ENCODE measurements around the gene ARHGAP26.
A peak's percentile ranks its signal among the peaks of the same experiment; 100 is the strongest.
"Not testable (repeated sequence)": the region's sequence is repeated elsewhere in the genome, so short reads cannot be mapped to it uniquely, and the experiment has no call there.

Gene ARHGAP26

GRCh38 chr5:143182901-143183820, 413.0 kb downstream of the ARHGAP26 start:
- peak in 1 of 2 donors; percentile 34 for DNase-seq (ENCODE audit: low read depth in 2 of 2)

- no peak for DNase-seq (ENCODE audit: low read depth in 2 of 2)
These were observed 413.8 kb downstream of the ARHGAP26 start for GRCh38 chr5:143183989-143184388.

GRCh38 chr5:143186623-143187022, 416.4 kb downstream of the ARHGAP26 start:
- no peak for DNase-seq (ENCODE audit: low read depth in 2 of 2)

- no peak for DNase-seq (ENCODE audit: low read depth in 2 of 2)
These were observed 417.3 kb downstream of the ARHGAP26 start for GRCh38 chr5:143187495-143187894.

- DNase-seq (ENCODE audit: low read depth in 2 of 2), result no peak
These were observed 417.9 kb downstream of the ARHGAP26 start for GRCh38 chr5:143188083-143188482.

GRCh38 chr5:143188692-143189091, 418.5 kb downstream of the ARHGAP26 start:
- no peak for DNase-seq (ENCODE audit: low read depth in 2 of 2)

GRCh38 chr5:143190260-143190810, 420.2 kb downstream of the ARHGAP26 start:
- DNase-seq (ENCODE audit: low read depth in 2 of 2), result no peak

- no peak for DNase-seq (ENCODE audit: low read depth in 2 of 2)
These were observed 421.5 kb downstream of the ARHGAP26 start for GRCh38 chr5:143191720-143192119.

GRCh38 chr5:143192191-143192900, 422.2 kb downstream of the ARHGAP26 start:
- DNase-seq (ENCODE audit: low read depth in 2 of 2), result no peak

- DNase-seq (ENCODE audit: low read depth in 2 of 2), result no peak
These were observed 424.0 kb downstream of the ARHGAP26 start for GRCh38 chr5:143194206-143194605.

- DNase-seq (ENCODE audit: low read depth in 2 of 2), result no peak
These were observed 424.5 kb downstream of the ARHGAP26 start for GRCh38 chr5:143194713-143195112.

- no peak for DNase-seq (ENCODE audit: low read depth in 2 of 2)
These were observed 425.3 kb downstream of the ARHGAP26 start for GRCh38 chr5:143195491-143195890.

GRCh38 chr5:143196601-143197259, 426.6 kb downstream of the ARHGAP26 start:
- no peak for DNase-seq (ENCODE audit: low read depth in 2 of 2)

GRCh38 chr5:143197260-143197656, 427.1 kb downstream of the ARHGAP26 start:
- DNase-seq (ENCODE audit: low read depth in 2 of 2), result no peak

GRCh38 chr5:143198332-143198731, 428.2 kb downstream of the ARHGAP26 start:
- DNase-seq (ENCODE audit: low read depth in 2 of 2), result no peak

GRCh38 chr5:143199161-143199560, 429.0 kb downstream of the ARHGAP26 start:
- no peak for DNase-seq (ENCODE audit: low read depth in 2 of 2)

GRCh38 chr5:143199843-143200242, 429.7 kb downstream of the ARHGAP26 start:
- DNase-seq (ENCODE audit: low read depth in 2 of 2), result no peak

- no peak for DNase-seq (ENCODE audit: low read depth in 2 of 2)
These were observed 430.7 kb downstream of the ARHGAP26 start for GRCh38 chr5:143200781-143201398.

- no peak for DNase-seq (ENCODE audit: low read depth in 2 of 2)
These were observed 431.4 kb downstream of the ARHGAP26 start for GRCh38 chr5:143201589-143201988.

- not testable (repeated sequence) for DNase-seq (ENCODE audit: low read depth in 2 of 2)
These were observed 433.3 kb downstream of the ARHGAP26 start for GRCh38 chr5:143203301-143203956.

All from stimulated activated CD8-positive, alpha-beta memory T cell treated with anti-CD3 and anti-CD28 coated beads, Interleukin-15, amount 100 ng/mL, for 4 hours (primary cell).